ENCODE results near the gene TIGD2. TPM values are rescaled to one million over a fixed set of nuclear protein-coding genes. Genes with fewer than 3 reads are reported as not detected.

The TIGD2 gene
- total RNA-seq (1 to 10 TPM; 3.8 to 6.7 (median 5.2) TPM), total RNA-seq (5.4 to 17.6 (median 9.0) reads per million in 29 experiments)
- 10.2 TPM for total RNA-seq (2013)

GRCh38 chr4:89110986-89111832 lies at the start of gene TIGD2:
Gene TIGD2, plus strand, starts transcription at chr4:89111533. Its CDS starts 1,442 bp downstream, at chr4:89112975.
- ChIA-PET CTCF (interaction anchor here in 1 of 2 donors (0.7 kb wide), 1 partner anchor 56 kb away, joined by 3 read pairs; no protein-coding TSS in a partner anchor), POLR2A (no interaction called here)
- Mint-ChIP-seq H3K4me1 (peaks cover 20 to 29% (median 25%) of the 10 kb centered on the region in 3 donors), H3K4me3 (peak within 1 kb of the TSS; percentile 86 to 92 (median 87)), H3K27ac (peak within 1 kb of the TSS; percentile 75 to 86), H3K36me3 (peaks cover 25% of the 10 kb centered on the region), H3K27me3 (peaks cover 0 to 9% of the 10 kb centered on the region in 2 donors), H3K9me3 (peaks cover 5 to 9% (median 8%) of the 10 kb centered on the region in 3 donors)
- Histone ChIP-seq H3K27me3 (replicated peaks in 1 of 2; ENCODE audit: control insufficient read depth in 2 of 2, extremely low read depth in 1 of 2, insufficient read depth in 2 of 2, low read length in 1 of 2) (peaks cover 0 to 14% of the 10 kb centered on the region in 2 experiments), H3K36me3 (ENCODE audit: control insufficient read depth in 2 of 2, extremely low read depth in 1 of 2, insufficient read depth in 1 of 2, low read length in 1 of 2) (no peaks in the 10 kb centered on the region), H3K9me3 (peaks cover 4% of the 10 kb centered on the region), H3K4me3 (ENCODE audit: control insufficient read depth in 1 of 2, extremely low read depth in 1 of 2, low read length in 1 of 2) (peak within 1 kb of the TSS; percentile 74 to 91), H3K4me1 (ENCODE audit: control insufficient read depth in 1 of 2, extremely low read depth in 1 of 2, insufficient read depth in 2 of 2, low read length in 2 of 2) (peaks cover 9 to 20% of the 10 kb centered on the region in 2 experiments), H3K27ac (ENCODE audit: low read length) (peak within 1 kb of the TSS; percentile 48)
- peak; percentile 76 to 94 (median 85) for DNase-seq
- WGBS (ENCODE audit: insufficient coverage) = under 1% methylated on average over 87 of the region's 101 CpGs
- peak; percentile 90 to 97 (median 92) for ATAC-seq (replicated peaks in 1 of 4)

- Histone ChIP-seq H3K4me3 (ENCODE audit: control insufficient read depth in 1 of 2, extremely low read depth in 1 of 2, low read length in 1 of 2) (no peak overlapping the region), H3K9me3 (no peaks in the 10 kb centered on the region), H3K27ac (ENCODE audit: low read length) (no peak overlapping the region), H3K36me3 (ENCODE audit: control insufficient read depth in 2 of 2, extremely low read depth in 1 of 2, insufficient read depth in 1 of 2, low read length in 1 of 2) (no peaks in the 10 kb centered on the region), H3K27me3 (replicated peaks in 1 of 2; ENCODE audit: control insufficient read depth in 2 of 2, extremely low read depth in 1 of 2, insufficient read depth in 2 of 2, low read length in 1 of 2) (peaks cover 0 to 5% of the 10 kb centered on the region in 2 experiments), H3K4me1 (ENCODE audit: control insufficient read depth in 1 of 2, extremely low read depth in 1 of 2, insufficient read depth in 2 of 2, low read length in 2 of 2) (no peaks in the 10 kb centered on the region)
- Mint-ChIP-seq H3K27ac (no peak overlapping the region), H3K9me3 (peaks cover 9 to 18% (median 17%) of the 10 kb centered on the region in 3 donors), H3K4me3 (no peak overlapping the region), H3K27me3 (peaks cover 3 to 15% of the 10 kb centered on the region in 2 donors), H3K36me3 (no peaks in the 10 kb centered on the region), H3K4me1 (peaks cover 0 to 6% (median 3%) of the 10 kb centered on the region in 3 donors)
- ChIA-PET POLR2A (interaction anchor here in 1 of 2 donors (0.7 kb wide), 1 partner anchor 990 kb away, joined by 3 read pairs; no protein-coding TSS in a partner anchor), CTCF (no interaction called here)
- no peak for ATAC-seq (replicated peaks in 1 of 4)
- DNase-seq = no peak
- WGBS (ENCODE audit: insufficient coverage) = 0% methylated on average over 1 of the region's 3 CpGs
Measured at GRCh38 chr4:89064848-89065247, 46.5 kb upstream of the TIGD2 start.

DNA sequence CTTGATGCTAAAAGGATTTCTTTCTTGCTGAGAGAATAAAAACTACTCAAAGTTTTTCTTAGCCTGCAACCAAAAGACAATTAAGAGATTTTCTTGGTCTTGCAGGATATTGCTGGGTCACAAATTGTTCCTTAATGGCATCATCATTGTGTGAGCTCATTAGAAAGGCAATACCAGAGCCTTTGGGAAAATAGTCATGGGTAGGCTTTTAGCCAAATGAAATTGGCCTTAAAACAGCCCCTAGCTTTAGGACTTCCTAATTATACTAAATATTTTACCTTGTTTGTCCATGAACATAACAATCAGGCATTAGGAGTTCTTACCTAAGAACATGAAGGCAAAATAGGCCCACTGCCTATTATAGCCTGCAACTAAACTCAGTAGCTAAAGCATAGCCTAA lies 43.9 kb upstream of the TIGD2 start:
- no peaks in the 10 kb centered on the region for H3K36me3 Mint-ChIP-seq
- H3K4me1 ChIP-seq (ENCODE audit: control insufficient read depth in 1 of 2, extremely low read depth in 1 of 2, insufficient read depth in 2 of 2, low read length in 2 of 2) = no peaks in the 10 kb centered on the region
- ATAC-seq (replicated peaks in 1 of 4) (no peak), DNase-seq (no peak)
- H3K27me3 Mint-ChIP-seq = peaks cover 3 to 10% of the 10 kb centered on the region in 2 donors
- H3K4me3 ChIP-seq (ENCODE audit: control insufficient read depth in 1 of 2, extremely low read depth in 1 of 2, low read length in 1 of 2) = no peak overlapping the region
- peaks cover 0 to 5% of the 10 kb centered on the region in 2 experiments for H3K27me3 ChIP-seq (replicated peaks in 1 of 2; ENCODE audit: control insufficient read depth in 2 of 2, extremely low read depth in 1 of 2, insufficient read depth in 2 of 2, low read length in 1 of 2)
- no peak overlapping the region for H3K27ac ChIP-seq (ENCODE audit: low read length)
- H3K4me1 Mint-ChIP-seq = peaks cover 0 to 6% (median 3%) of the 10 kb centered on the region in 3 donors
- no peak overlapping the region for H3K4me3 Mint-ChIP-seq
- peaks cover 0 to 4% (median 2%) of the 10 kb centered on the region in 3 donors for H3K9me3 Mint-ChIP-seq
- ChIA-PET POLR2A (no interaction called here), CTCF (no interaction called here)
- no peaks in the 10 kb centered on the region for H3K36me3 ChIP-seq (ENCODE audit: control insufficient read depth in 2 of 2, extremely low read depth in 1 of 2, insufficient read depth in 1 of 2, low read length in 1 of 2)
- no peak overlapping the region for H3K27ac Mint-ChIP-seq
- no peaks in the 10 kb centered on the region for H3K9me3 ChIP-seq

DNA sequence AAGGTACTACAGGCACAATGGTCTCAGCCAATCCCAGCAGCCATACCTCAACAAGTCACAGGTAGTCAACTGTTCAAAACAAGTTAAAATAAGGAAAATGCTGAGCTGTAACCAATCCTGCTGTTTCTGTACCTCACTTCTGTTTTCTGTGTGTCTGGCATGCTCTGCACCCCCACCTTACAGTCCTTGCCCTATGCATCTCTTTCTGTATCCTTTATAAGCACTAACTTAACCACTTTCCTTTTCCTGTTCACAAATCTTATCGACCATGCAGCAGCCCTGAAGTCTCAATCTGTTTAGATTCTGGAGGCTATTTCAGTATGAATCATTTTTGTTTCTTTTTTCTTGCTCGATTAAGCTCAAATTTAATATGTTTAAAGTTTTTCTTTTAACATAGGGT lies 41.9 kb upstream of the TIGD2 start:
- no peak overlapping the region for H3K4me3 Mint-ChIP-seq
- H3K27me3 Mint-ChIP-seq = peaks cover 3 to 5% of the 10 kb centered on the region in 2 donors
- WGBS (ENCODE audit: insufficient coverage) = no CpG with 5 or more reads among the region's 2 CpGs
- no peaks in the 10 kb centered on the region for H3K27me3 ChIP-seq (replicated peaks in 1 of 2; ENCODE audit: control insufficient read depth in 2 of 2, extremely low read depth in 1 of 2, insufficient read depth in 2 of 2, low read length in 1 of 2)
- peak overlapping the region in 1 of 2 donors; percentile 29 for H3K27ac Mint-ChIP-seq
- ChIA-PET CTCF (interaction anchor here in 1 of 2 donors (0.7 to 0.8 kb wide), 2 partner anchors 313 to 554 kb away, joined by 3 read pairs; no protein-coding TSS in a partner anchor), POLR2A (interaction anchor here in 1 of 2 donors (0.7 kb wide), 1 partner anchor 13 kb away, joined by 7 read pairs; the partner anchor contains the start of gene FAM13A)
- H3K36me3 ChIP-seq (ENCODE audit: control insufficient read depth in 2 of 2, extremely low read depth in 1 of 2, insufficient read depth in 1 of 2, low read length in 1 of 2) = no peaks in the 10 kb centered on the region
- H3K4me1 ChIP-seq (ENCODE audit: control insufficient read depth in 1 of 2, extremely low read depth in 1 of 2, insufficient read depth in 2 of 2, low read length in 2 of 2) = no peaks in the 10 kb centered on the region
- H3K4me3 ChIP-seq (ENCODE audit: control insufficient read depth in 1 of 2, extremely low read depth in 1 of 2, low read length in 1 of 2) = no peak overlapping the region
- no peak overlapping the region for H3K27ac ChIP-seq (ENCODE audit: low read length)
- ATAC-seq (replicated peaks in 1 of 4) = no peak
- H3K36me3 Mint-ChIP-seq = no peaks in the 10 kb centered on the region
- H3K9me3 Mint-ChIP-seq = no peaks in the 10 kb centered on the region
- H3K4me1 Mint-ChIP-seq = peaks cover 0 to 6% (median 3%) of the 10 kb centered on the region in 3 donors
- no peaks in the 10 kb centered on the region for H3K9me3 ChIP-seq
- DNase-seq = no peak

- no peak overlapping the region for H3K4me3 Mint-ChIP-seq
- peaks cover 0 to 6% (median 3%) of the 10 kb centered on the region in 3 donors for H3K4me1 Mint-ChIP-seq
- H3K4me1 ChIP-seq (ENCODE audit: control insufficient read depth in 1 of 2, extremely low read depth in 1 of 2, insufficient read depth in 2 of 2, low read length in 2 of 2) = no peaks in the 10 kb centered on the region
- H3K27ac ChIP-seq (ENCODE audit: low read length) = no peak overlapping the region
- no peak overlapping the region for H3K4me3 ChIP-seq (ENCODE audit: control insufficient read depth in 1 of 2, extremely low read depth in 1 of 2, low read length in 1 of 2)
- H3K36me3 Mint-ChIP-seq = no peaks in the 10 kb centered on the region
- ATAC-seq (replicated peaks in 1 of 4) (no peak), DNase-seq (no peak)
- no CpG with 5 or more reads among the region's 2 CpGs for WGBS (ENCODE audit: insufficient coverage)
- no peak overlapping the region for H3K27ac Mint-ChIP-seq
- no peaks in the 10 kb centered on the region for H3K9me3 Mint-ChIP-seq
- POLR2A ChIA-PET = interaction anchor here in 1 of 2 donors (0.7 kb wide), 1 partner anchor 13 kb away, joined by 7 read pairs; the partner anchor contains the start of gene FAM13A
- no peaks in the 10 kb centered on the region for H3K36me3 ChIP-seq (ENCODE audit: control insufficient read depth in 2 of 2, extremely low read depth in 1 of 2, insufficient read depth in 1 of 2, low read length in 1 of 2)
- H3K27me3 Mint-ChIP-seq = peaks cover 0 to 2% of the 10 kb centered on the region in 2 donors
- H3K9me3 ChIP-seq = no peaks in the 10 kb centered on the region
- no peaks in the 10 kb centered on the region for H3K27me3 ChIP-seq (replicated peaks in 1 of 2; ENCODE audit: control insufficient read depth in 2 of 2, extremely low read depth in 1 of 2, insufficient read depth in 2 of 2, low read length in 1 of 2)
- CTCF ChIA-PET = interaction anchor here (0.6 to 0.8 kb wide), 3 partner anchors 312 to 764 kb away, joined by 3 read pairs; no protein-coding TSS in a partner anchor
Measured at GRCh38 chr4:89070041-89070440, 41.3 kb upstream of the TIGD2 start.

- ChIA-PET CTCF (no interaction called here), POLR2A (no interaction called here)
Measured at GRCh38 chr4:89071311-89071710, 40.0 kb upstream of the TIGD2 start.

More at GRCh38 chr4:89071311-89071710, 40.0 kb upstream of the TIGD2 start:
- ATAC-seq (replicated peaks in 1 of 4) = no peak
- H3K36me3 Mint-ChIP-seq = no peaks in the 10 kb centered on the region
- H3K4me3 Mint-ChIP-seq = no peak overlapping the region
- Histone ChIP-seq H3K9me3 (no peaks in the 10 kb centered on the region), H3K4me3 (ENCODE audit: control insufficient read depth in 1 of 2, extremely low read depth in 1 of 2, low read length in 1 of 2) (no peak overlapping the region), H3K4me1 (ENCODE audit: control insufficient read depth in 1 of 2, extremely low read depth in 1 of 2, insufficient read depth in 2 of 2, low read length in 2 of 2) (no peaks in the 10 kb centered on the region), H3K36me3 (ENCODE audit: control insufficient read depth in 2 of 2, extremely low read depth in 1 of 2, insufficient read depth in 1 of 2, low read length in 1 of 2) (no peaks in the 10 kb centered on the region), H3K27me3 (replicated peaks in 1 of 2; ENCODE audit: control insufficient read depth in 2 of 2, extremely low read depth in 1 of 2, insufficient read depth in 2 of 2, low read length in 1 of 2) (no peaks in the 10 kb centered on the region), H3K27ac (ENCODE audit: low read length) (no peak overlapping the region)
- H3K9me3 Mint-ChIP-seq = peaks cover 0 to under 1% (median 0%) of the 10 kb centered on the region in 3 donors
- WGBS (ENCODE audit: insufficient coverage) = no CpG with 5 or more reads among the region's 3 CpGs
- DNase-seq = no peak
- H3K27ac Mint-ChIP-seq = no peak overlapping the region
- H3K4me1 Mint-ChIP-seq = peaks cover 0 to 6% (median 3%) of the 10 kb centered on the region in 3 donors
- peaks cover 0 to 2% of the 10 kb centered on the region in 2 donors for H3K27me3 Mint-ChIP-seq

All from T-cell (primary cell).